Neural crest cell (in vitro differentiated cells): ENCODE data around the gene ZC3H4. TPM values are rescaled to one million over a fixed set of nuclear protein-coding genes. Genes with fewer than 3 reads are reported as not detected.
A peak's percentile ranks its signal among the peaks of the same experiment; 100 is the strongest.

Source experiments
- DNase-seq: peaks from one replicate; pipeline ENCODE4 v3.0.0; 2021; ENCODE audit warnings: low read depth, mixed read lengths, low spot score
- H3K27ac Mint-ChIP-seq: one replicate; pipeline ENCODE4 v1.8.0; 2021; ENCODE audit warnings: mild to moderate bottlenecking, mixed read lengths; ENCODE audit not compliant: unreplicated experiment
- H3K27me3 Mint-ChIP-seq: 2 replicates; pipeline ENCODE4 v1.8.0; 2021; ENCODE audit warnings: low read depth, mild to moderate bottlenecking, mixed read lengths
- H3K36me3 Mint-ChIP-seq: 2 replicates; pipeline ENCODE4 v1.8.0; 2021; ENCODE audit warnings: low read depth, mild to moderate bottlenecking, mixed read lengths
- H3K4me1 Mint-ChIP-seq: 2 replicates; pipeline ENCODE4 v1.8.0; 2021; ENCODE audit warnings: mixed read lengths
- H3K4me3 Mint-ChIP-seq: one replicate; pipeline ENCODE4 v1.8.0; 2021; ENCODE audit warnings: mild to moderate bottlenecking, mixed read lengths
- H3K9me3 Mint-ChIP-seq: 2 replicates; pipeline ENCODE4 v1.8.0; 2021; ENCODE audit warnings: mixed read lengths
- total RNA-seq: library from RNA; stranded (reverse); gene quantifications from 2 replicates; pipeline ENCODE4 v1.2.1, GENCODE V29; 2021
- TF ChIP-seq, protein P1 (sequence below): fragments of 200-600 bp; sonication (generic); conservative IDR thresholded peaks from 2 replicates; pipeline ENCODE4 v1.5.0; 2021; ENCODE audit warnings: antibody characterized with exemption, mild to moderate bottlenecking

ZC3H4 gene
- total RNA-seq, 1 donor from 2014 or later: 104 TPM

DNA sequence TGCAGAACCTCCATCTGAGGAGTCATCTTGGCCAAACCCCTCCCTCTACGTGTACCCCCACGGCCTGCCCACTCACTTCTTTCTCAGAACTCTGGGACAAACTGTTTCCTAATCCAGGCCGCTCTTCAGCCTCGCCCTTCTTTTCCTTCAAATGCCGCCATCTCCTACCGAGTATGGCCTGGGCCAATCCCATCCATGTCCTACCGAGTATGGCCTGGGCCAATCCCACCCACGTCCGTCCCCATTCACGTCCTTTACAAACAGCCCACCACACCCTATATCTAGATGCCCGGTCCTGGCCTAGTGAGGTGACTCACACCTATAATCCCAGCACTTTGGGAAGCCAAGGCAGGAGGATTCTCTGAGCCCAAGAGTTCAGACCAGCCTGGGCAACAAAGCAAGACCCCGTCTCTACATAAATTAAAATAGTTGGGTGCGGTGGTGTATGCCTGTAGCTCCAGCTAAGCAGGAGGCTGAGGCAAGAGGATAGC, 66.3 kb downstream of the ZC3H4 start:
- Mint-ChIP-seq H3K27me3 (peaks cover 2% of the 10 kb centered on the region), H3K36me3 (peaks cover 5% of the 10 kb centered on the region), H3K9me3 (peaks cover 3% of the 10 kb centered on the region), H3K4me3 (peak overlapping the region; percentile 100), H3K27ac (no peak overlapping the region), H3K4me1 (peaks cover 14% of the 10 kb centered on the region)
- no peak for DNase-seq
- TF ChIP-seq, protein P1, sequence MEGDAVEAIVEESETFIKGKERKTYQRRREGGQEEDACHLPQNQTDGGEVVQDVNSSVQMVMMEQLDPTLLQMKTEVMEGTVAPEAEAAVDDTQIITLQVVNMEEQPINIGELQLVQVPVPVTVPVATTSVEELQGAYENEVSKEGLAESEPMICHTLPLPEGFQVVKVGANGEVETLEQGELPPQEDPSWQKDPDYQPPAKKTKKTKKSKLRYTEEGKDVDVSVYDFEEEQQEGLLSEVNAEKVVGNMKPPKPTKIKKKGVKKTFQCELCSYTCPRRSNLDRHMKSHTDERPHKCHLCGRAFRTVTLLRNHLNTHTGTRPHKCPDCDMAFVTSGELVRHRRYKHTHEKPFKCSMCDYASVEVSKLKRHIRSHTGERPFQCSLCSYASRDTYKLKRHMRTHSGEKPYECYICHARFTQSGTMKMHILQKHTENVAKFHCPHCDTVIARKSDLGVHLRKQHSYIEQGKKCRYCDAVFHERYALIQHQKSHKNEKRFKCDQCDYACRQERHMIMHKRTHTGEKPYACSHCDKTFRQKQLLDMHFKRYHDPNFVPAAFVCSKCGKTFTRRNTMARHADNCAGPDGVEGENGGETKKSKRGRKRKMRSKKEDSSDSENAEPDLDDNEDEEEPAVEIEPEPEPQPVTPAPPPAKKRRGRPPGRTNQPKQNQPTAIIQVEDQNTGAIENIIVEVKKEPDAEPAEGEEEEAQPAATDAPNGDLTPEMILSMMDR: no peak

DNA sequence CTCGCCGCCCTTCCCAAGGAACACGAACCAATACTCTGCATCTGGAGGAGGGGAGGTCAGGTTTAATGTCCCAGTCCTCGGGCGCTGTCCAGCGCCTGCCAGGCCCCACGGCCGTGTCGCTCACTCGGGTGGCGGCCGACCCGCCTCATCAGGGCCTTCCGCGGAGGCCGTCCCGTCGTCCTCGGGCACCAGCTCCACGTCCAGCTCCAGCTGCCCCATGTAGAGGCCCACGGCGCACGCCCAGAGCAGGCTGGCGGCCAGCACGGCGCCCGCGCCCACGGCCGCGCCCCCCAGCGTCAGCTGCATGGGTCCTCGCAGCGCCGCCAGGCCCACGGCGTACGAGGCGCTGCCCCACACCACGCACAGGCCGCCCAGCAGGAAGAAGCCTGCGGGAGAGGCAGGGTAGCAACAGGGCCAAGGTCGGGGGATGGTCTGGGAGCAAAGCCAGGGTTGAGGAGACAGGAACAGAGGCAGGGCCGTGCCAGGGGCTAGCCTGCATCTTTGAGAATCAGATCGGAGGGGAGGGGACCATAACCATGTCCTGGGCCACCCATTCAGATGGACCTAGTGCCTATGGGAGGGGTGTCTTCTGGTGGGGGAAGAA, 67.6 kb downstream of the ZC3H4 start:
- TF ChIP-seq, protein P1: no peak
- H3K27ac Mint-ChIP-seq: no peak overlapping the region
- H3K36me3 Mint-ChIP-seq: peaks cover 5% of the 10 kb centered on the region
- H3K9me3 Mint-ChIP-seq: peaks cover 3% of the 10 kb centered on the region
- peak overlapping the region; percentile 100 for H3K4me3 Mint-ChIP-seq
- DNase-seq: no peak
- peaks cover 14% of the 10 kb centered on the region for H3K4me1 Mint-ChIP-seq
- H3K27me3 Mint-ChIP-seq: peaks cover 2% of the 10 kb centered on the region

DNA sequence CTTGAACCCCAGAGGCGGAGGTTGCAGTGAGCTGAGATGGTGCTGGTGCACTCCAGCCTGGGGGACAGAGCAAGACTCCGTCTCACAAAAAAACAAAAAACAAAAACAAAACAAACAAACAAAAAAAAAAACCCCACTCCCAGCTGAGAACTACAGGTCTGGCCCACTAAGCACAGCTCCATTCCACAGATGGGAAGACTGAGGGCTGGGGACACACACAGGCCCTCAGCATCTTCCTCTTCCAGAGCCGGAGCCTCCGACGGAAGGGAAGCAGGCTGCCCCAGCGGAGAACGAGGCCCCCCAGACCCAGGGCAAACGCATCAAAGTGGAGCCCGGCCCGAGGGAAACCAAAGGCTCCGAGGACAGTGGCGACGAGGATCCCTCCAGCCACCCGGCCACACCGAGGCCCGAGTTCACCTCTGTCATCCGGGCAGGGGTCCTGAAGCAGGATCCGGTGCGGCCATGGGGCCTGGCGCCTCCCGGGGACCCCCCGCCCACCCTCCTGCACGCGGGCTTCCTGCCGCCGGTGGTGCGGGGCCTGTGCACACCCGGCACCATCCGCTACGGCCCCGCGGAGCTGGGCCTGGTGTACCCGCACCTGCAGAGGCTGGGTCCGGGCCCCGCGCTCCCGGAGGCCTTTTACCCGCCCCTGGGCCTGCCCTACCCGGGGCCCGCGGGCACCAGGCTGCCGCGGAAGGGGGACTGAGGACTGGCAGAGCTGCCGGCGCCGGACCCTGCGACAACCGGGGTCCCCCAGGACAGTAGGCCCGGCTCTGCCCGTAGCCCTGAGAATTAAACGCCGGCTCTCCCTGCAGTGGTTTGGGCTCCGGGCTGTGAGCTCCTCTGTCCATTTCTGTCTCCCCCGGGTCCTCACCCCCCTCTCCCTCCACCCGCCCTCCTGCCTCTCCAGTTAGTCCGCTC, 68.4 kb downstream of the ZC3H4 start:
- no peak overlapping the region for H3K4me3 Mint-ChIP-seq

DNA sequence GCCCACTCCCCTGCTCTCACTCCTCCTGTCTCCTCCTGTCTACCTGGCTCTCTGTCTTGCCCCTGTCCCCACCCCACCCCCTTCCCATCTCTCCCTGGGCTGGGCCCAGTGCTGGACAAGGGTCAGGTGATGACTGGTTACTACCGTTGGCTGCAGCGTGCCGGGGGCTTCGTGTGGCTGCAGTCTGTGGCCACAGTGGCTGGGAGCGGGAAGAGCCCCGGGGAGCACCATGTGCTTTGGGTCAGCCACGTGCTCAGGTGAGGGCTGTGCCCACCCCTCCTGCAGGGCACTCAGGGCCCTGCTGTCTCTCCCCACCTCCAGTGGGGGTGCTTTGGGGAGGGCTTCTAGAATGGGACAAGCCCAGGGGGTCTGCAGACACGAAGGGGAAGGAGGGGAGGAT, 72.7 kb downstream of the ZC3H4 start:
- Mint-ChIP-seq H3K4me3 (no peak overlapping the region), H3K27ac (no peak overlapping the region), H3K9me3 (no peaks in the 10 kb centered on the region), H3K4me1 (peaks cover 9% of the 10 kb centered on the region), H3K36me3 (no peaks in the 10 kb centered on the region), H3K27me3 (no peaks in the 10 kb centered on the region)
- TF ChIP-seq, protein P1: no peak
- no peak for DNase-seq

More for the DNA sequence above, 68.4 kb downstream of the ZC3H4 start:
- no peak for DNase-seq
- Mint-ChIP-seq H3K36me3 (peaks cover 5% of the 10 kb centered on the region), H3K4me1 (peaks cover 14% of the 10 kb centered on the region), H3K27me3 (peaks cover 2% of the 10 kb centered on the region), H3K27ac (no peak overlapping the region), H3K9me3 (peaks cover 3% of the 10 kb centered on the region)
- TF ChIP-seq, protein P1: no peak

DNA sequence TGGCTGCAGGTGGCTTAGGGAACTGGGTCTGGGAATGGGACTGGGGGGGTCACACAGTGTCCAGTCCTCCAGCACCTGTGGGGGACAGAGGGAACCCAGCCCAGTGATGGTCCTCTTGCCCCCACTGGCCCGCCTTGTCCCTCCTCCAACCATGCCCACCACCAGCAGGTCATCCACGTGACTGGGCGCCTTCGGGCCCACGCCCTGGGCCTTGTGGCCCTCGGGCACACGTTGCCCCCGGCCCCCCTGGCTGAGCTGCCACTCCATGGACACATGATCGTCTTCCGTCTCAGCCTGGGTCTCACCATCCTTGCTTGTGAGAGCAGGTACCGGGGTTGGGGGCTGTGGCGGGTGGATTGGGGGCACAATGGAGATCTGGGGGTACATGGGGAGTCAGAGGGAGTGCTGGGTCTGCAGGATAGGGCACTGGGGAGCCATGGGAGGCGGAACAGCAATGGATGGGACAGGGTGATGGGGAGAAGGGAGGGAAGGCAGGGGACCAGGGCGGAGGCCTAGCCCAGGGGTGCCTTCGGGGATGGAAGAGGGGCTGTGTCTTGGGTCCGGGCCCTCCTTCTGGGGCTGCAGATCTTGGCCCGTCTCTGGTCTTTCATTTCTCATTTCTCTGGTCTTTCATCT, 74.2 kb downstream of the ZC3H4 start:
- TF ChIP-seq, protein P1: no peak
- DNase-seq: no peak
- H3K27ac Mint-ChIP-seq: no peak overlapping the region
- peaks cover 10% of the 10 kb centered on the region for H3K27me3 Mint-ChIP-seq
- no peaks in the 10 kb centered on the region for H3K36me3 Mint-ChIP-seq
- no peaks in the 10 kb centered on the region for H3K9me3 Mint-ChIP-seq
- peaks cover 20% of the 10 kb centered on the region for H3K4me1 Mint-ChIP-seq
- no peak overlapping the region for H3K4me3 Mint-ChIP-seq
